GM23338 (cell line): ENCODE data around the gene SLC16A6. TPM values are rescaled to one million over a fixed set of nuclear protein-coding genes. Genes with fewer than 3 reads are reported as not detected.
"Not testable (repeated sequence)": the region's sequence is repeated elsewhere in the genome, so short reads cannot be mapped to it uniquely, and the experiment has no call there.

ENCODE experiments used
- ATAC-seq: fragments of 200-7000 bp; cut with Tn5 transposase; 3 replicates; pipeline ENCODE4 v1.9.1; 2020
- DNase-seq: peaks from one replicate; pipeline ENCODE4 v3.0.0-alpha.2; 2015; ENCODE audit warnings: low spot score
- H2AFZ ChIP-seq: fragments of 200-600 bp; sonication (generic); 2 replicates; pipeline ENCODE4 v1.8.0; 2016; ENCODE audit warnings: antibody characterized with exemption, mild to moderate bottlenecking, moderate library complexity
- H3F3A ChIP-seq: fragments of 200-600 bp; sonication (generic); replicated peaks from 2 replicates; pipeline ENCODE4 v1.8.0; 2017; ENCODE audit warnings: antibody characterized with exemption, mixed run types, low read depth
- H3K27ac ChIP-seq: fragments of 200-600 bp; sonication (generic); 2 replicates; pipeline ENCODE4 v1.6.1; 2016; ENCODE audit warnings: low read depth
- H3K27me3 ChIP-seq: fragments of 200-600 bp; sonication (generic); 2 replicates; pipeline ENCODE4 v1.8.0; 2016; ENCODE audit warnings: mild to moderate bottlenecking, mixed run types, moderate library complexity; ENCODE audit not compliant: insufficient read depth
- H3K36me3 ChIP-seq: fragments of 200-600 bp; sonication (generic); 2 replicates; pipeline ENCODE4 v1.8.0; 2016; ENCODE audit warnings: mild to moderate bottlenecking; ENCODE audit not compliant: insufficient read depth
- H3K4me1 ChIP-seq: fragments of 200-600 bp; sonication (generic); 2 replicates; pipeline ENCODE4 v1.8.0; 2016; ENCODE audit warnings: mild to moderate bottlenecking, moderate library complexity; ENCODE audit not compliant: insufficient read depth
- H3K4me2 ChIP-seq: fragments of 200-600 bp; sonication (generic); 2 replicates; pipeline ENCODE4 v1.7.1; 2017; ENCODE audit warnings: mixed run types
- H3K4me3 ChIP-seq: fragments of 200-600 bp; sonication (generic); 2 replicates; pipeline ENCODE4 v1.6.1; 2016; ENCODE audit warnings: mixed run types
- H3K79me2 ChIP-seq: fragments of 200-600 bp; sonication (generic); replicated peaks from 2 replicates; pipeline ENCODE4 v1.8.0; 2017; ENCODE audit warnings: mild to moderate bottlenecking; ENCODE audit not compliant: insufficient read depth
- H3K9me2 ChIP-seq: fragments of 200-600 bp; sonication (generic); 2 replicates; pipeline ENCODE4 v1.8.0; 2017; ENCODE audit not compliant: insufficient read depth
- H4K20me1 ChIP-seq: fragments of 200-600 bp; sonication (generic); replicated peaks from 2 replicates; pipeline ENCODE4 v1.8.0; 2017; ENCODE audit warnings: mild to moderate bottlenecking; ENCODE audit not compliant: insufficient read depth
- H3K27ac Mint-ChIP-seq: 2 replicates; pipeline ENCODE4 v1.8.0; 2020; ENCODE audit warnings: inconsistent platforms, mild to moderate bottlenecking, moderate library complexity, mixed read lengths
- H3K27me3 Mint-ChIP-seq: 3 replicates; pipeline ENCODE4 v1.8.0; 2022; ENCODE audit warnings: low read depth, mild to moderate bottlenecking, moderate library complexity, mixed read lengths, inconsistent platforms; ENCODE audit not compliant: insufficient read depth, poor library complexity
- H3K36me3 Mint-ChIP-seq: 3 replicates; pipeline ENCODE4 v1.8.0; 2021; ENCODE audit warnings: low read depth, mild to moderate bottlenecking, inconsistent platforms, moderate library complexity, mixed read lengths
- H3K4me1 Mint-ChIP-seq: 3 replicates; pipeline ENCODE4 v1.8.0; 2020; ENCODE audit warnings: mild to moderate bottlenecking, inconsistent platforms, mixed read lengths
- H3K4me3 Mint-ChIP-seq: 3 replicates; pipeline ENCODE4 v1.8.0; 2021; ENCODE audit warnings: moderate library complexity, mild to moderate bottlenecking, inconsistent platforms, mixed read lengths
- H3K9me3 Mint-ChIP-seq: 3 replicates; pipeline ENCODE4 v1.8.0; 2020; ENCODE audit warnings: moderate library complexity, mild to moderate bottlenecking, inconsistent platforms, mixed read lengths
- CREB1 ChIP-seq: fragments of 250-450 bp; sonication (Bioruptor Pico); IDR thresholded peaks from 2 replicates; pipeline ENCODE4 v1.5.0; 2020; ENCODE audit warnings: low read depth, mild to moderate bottlenecking, moderate library complexity
- EZH2phosphoT487 ChIP-seq: fragments of 200-600 bp; sonication (generic); IDR thresholded peaks from one replicate; pipeline ENCODE4 v1.8.1; 2018; ENCODE audit warnings: antibody characterized with exemption; ENCODE audit not compliant: unreplicated experiment
- POLR2AphosphoS5 ChIP-seq: IDR thresholded peaks from 2 replicates; pipeline ENCODE4 v1.6.1; 2016; ENCODE audit warnings: antibody characterized with exemption, low read depth
- REST ChIP-seq: IDR thresholded peaks from one replicate; pipeline ENCODE4 v1.6.1; 2018; ENCODE audit warnings: antibody characterized with exemption; ENCODE audit not compliant: unreplicated experiment
- STAT1 ChIP-seq: IDR thresholded peaks from one replicate; pipeline ENCODE4 v1.6.1; 2016; ENCODE audit warnings: antibody characterized with exemption; ENCODE audit not compliant: unreplicated experiment
- ZNF114 ChIP-seq: fragments of 250-450 bp; sonication (Bioruptor Pico); IDR thresholded peaks from 2 replicates; pipeline ENCODE4 v1.5.0; 2020; ENCODE audit warnings: mild to moderate bottlenecking, moderate library complexity
- polyA plus RNA-seq: library from polyadenylated mRNA; unstranded; fragments of >200 nt; fragmentation: Nextera tagmentation; extraction: Ambion mirVana; gene quantifications from 2 replicates; pipeline ENCODE4 v1.2.1, GENCODE V29; 2016
- total RNA-seq: library from RNA; depleted of rRNA; stranded (reverse); fragments of >200 nt; shearing (Covaris generic); gene quantifications from 2 replicates; pipeline ENCODE4 v1.2.3, GENCODE V29; 2014
- TF ChIP-seq, protein P1 (sequence below): IDR thresholded peaks from 2 replicates; pipeline ENCODE4 v1.6.1; 2016; ENCODE audit warnings: antibody characterized with exemption

The SLC16A6 gene
- total and polyA plus RNA-seq, 2 experiments from 2014 or later: not detected

GRCh38 chr17:68314916-68315535 lies 24.1 kb upstream of the SLC16A6 start (continued):
- TF ChIP-seq, protein P1, sequence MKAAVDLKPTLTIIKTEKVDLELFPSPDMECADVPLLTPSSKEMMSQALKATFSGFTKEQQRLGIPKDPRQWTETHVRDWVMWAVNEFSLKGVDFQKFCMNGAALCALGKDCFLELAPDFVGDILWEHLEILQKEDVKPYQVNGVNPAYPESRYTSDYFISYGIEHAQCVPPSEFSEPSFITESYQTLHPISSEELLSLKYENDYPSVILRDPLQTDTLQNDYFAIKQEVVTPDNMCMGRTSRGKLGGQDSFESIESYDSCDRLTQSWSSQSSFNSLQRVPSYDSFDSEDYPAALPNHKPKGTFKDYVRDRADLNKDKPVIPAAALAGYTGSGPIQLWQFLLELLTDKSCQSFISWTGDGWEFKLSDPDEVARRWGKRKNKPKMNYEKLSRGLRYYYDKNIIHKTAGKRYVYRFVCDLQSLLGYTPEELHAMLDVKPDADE: no peak
- no peak for TF ChIP-seq CREB1 (CRISPR knock-in tag)
- no peak for TF ChIP-seq POLR2AphosphoS5
- no peak for TF ChIP-seq ZNF114 (CRISPR knock-in tag)
- TF ChIP-seq REST: no peak
- no peak for TF ChIP-seq STAT1
- TF ChIP-seq EZH2phosphoT487: no peak

GRCh38 chr17:68310152-68310551 lies 19.2 kb upstream of the SLC16A6 start:
- H3F3A ChIP-seq: no peaks in the 10 kb centered on the region
- Mint-ChIP-seq H3K27me3 (peaks cover 5% of the 10 kb centered on the region), H3K27ac (no peak overlapping the region), H3K4me3 (no peak overlapping the region), H3K36me3 (peaks cover 17% of the 10 kb centered on the region), H3K9me3 (no peaks in the 10 kb centered on the region; the same call in 1 of the 3 replicates), H3K4me1 (no peaks in the 10 kb centered on the region; the same call in 1 of the 3 replicates)
- no peaks in the 10 kb centered on the region for H4K20me1 ChIP-seq
- no peak for ATAC-seq
- DNase-seq: no peak
- no peak overlapping the region for H3K4me2 ChIP-seq
- H3K9me2 ChIP-seq: 0 out of 2 replicates have a peak, but pooled peaks cover 2% of the 10 kb centered on the region
- no peaks in the 10 kb centered on the region for H3K79me2 ChIP-seq
- TF ChIP-seq POLR2AphosphoS5 (no peak), REST (no peak), CREB1 (CRISPR knock-in tag) (no peak)
- no peaks in the 10 kb centered on the region for H3K27me3 ChIP-seq
- no peak overlapping the region for H3K27ac ChIP-seq
- H3K4me3 ChIP-seq: no peak overlapping the region
- H2AFZ ChIP-seq: no peak overlapping the region
- H3K36me3 ChIP-seq: no peaks in the 10 kb centered on the region; the same call in 1 of the 2 replicates
- no peaks in the 10 kb centered on the region for H3K4me1 ChIP-seq

DNA sequence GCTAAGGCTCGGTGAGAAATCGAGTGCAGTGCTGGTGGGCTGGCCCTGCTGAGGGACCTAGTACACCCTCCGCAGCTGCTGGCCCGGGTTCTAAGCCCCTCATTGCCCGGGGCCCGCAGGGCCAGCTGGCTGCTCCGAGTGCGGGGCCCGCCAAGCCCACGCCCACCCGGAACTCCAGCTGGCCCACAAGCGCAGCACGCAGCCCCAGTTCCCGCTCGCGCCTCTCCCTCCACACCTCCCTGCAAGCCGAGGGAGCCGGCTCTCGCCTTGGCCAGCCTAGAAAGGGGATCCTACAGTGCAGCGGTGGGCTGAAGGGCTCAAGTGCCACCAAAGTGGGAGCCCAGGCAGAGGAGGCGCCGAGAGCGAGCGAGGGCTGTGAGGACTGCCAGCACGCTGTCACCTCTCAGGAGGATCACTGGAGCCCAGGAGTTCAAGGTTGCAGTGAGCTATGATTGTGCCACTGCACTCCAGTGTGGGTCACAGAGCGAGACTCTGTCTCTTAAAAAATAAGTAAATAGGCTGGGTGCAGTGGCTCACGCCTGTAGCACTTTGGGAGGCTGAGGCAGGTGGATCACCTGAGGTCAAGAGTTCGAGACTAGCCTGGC lies 18.2 kb upstream of the SLC16A6 start:
- H3K9me3 Mint-ChIP-seq, DNase-seq, H3K27me3 ChIP-seq, H3F3A ChIP-seq, H3K4me3 ChIP-seq, ATAC-seq, H3K36me3 ChIP-seq, H4K20me1 ChIP-seq, H3K4me1 Mint-ChIP-seq, H3K4me3 Mint-ChIP-seq, H3K4me2 ChIP-seq, H2AFZ ChIP-seq, H3K4me1 ChIP-seq, H3K27me3 Mint-ChIP-seq, H3K27ac ChIP-seq, H3K27ac Mint-ChIP-seq, H3K79me2 ChIP-seq, H3K9me2 ChIP-seq: not testable (repeated sequence)
- H3K36me3 Mint-ChIP-seq: peaks cover 17% of the 10 kb centered on the region

DNA sequence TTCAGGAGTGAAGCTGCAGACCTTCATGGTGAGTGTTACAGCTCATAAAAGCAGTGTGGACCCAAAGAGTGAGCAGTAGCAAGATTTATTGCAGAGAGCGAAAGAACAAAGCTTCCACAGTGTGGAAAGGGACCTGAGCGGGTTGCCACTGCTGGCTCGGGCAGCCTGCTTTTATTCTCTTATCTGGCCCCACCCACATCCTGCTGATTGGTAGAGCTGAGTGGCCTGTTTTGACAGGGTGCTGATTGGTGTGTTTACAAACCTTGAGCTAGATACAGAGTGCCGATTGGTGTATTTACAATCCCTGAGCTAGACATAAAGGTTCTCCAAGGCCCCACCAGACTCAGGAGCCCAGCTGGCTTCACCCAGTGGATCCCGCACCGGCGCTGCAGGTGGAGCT lies 17.6 kb upstream of the SLC16A6 start:
- not testable (repeated sequence) for H3K27ac Mint-ChIP-seq, H3K9me2 ChIP-seq, H3K4me1 ChIP-seq, H4K20me1 ChIP-seq, H3K27me3 Mint-ChIP-seq, H3K27ac ChIP-seq, H3K4me3 ChIP-seq, H3K4me2 ChIP-seq, DNase-seq, ATAC-seq, H3K4me1 Mint-ChIP-seq, H3K4me3 Mint-ChIP-seq, H3F3A ChIP-seq, H3K36me3 ChIP-seq, H3K27me3 ChIP-seq, H3K79me2 ChIP-seq, H2AFZ ChIP-seq, H3K9me3 Mint-ChIP-seq
- peaks cover 17% of the 10 kb centered on the region for H3K36me3 Mint-ChIP-seq
